Subcutaneous abdominal adipose tissue (tissue), 5 donors: ENCODE measurements around the gene ZNF554.

ENCODE experiments used
- H3K27ac ChIP-seq: one replicate; pipeline ENCODE4 v1.7.0; 2013; ENCODE audit warnings: low read depth, mild to moderate bottlenecking, inconsistent platforms, low read length, moderate library complexity
- H3K27me3 ChIP-seq, 5 donors: one replicate each; pipeline ENCODE4 v1.7.0; 2013; ENCODE audit warnings: low read length in 5 of 5, inconsistent platforms in 1 of 5; ENCODE audit not compliant: control insufficient read depth in 5 of 5, insufficient read depth in 4 of 5
- H3K36me3 ChIP-seq, 5 donors: one replicate each; pipeline ENCODE4 v1.7.0; 2013; ENCODE audit warnings: low read length in 5 of 5; ENCODE audit not compliant: control insufficient read depth in 5 of 5, insufficient read depth in 5 of 5
- H3K4me1 ChIP-seq, 5 donors: one replicate each; pipeline ENCODE4 v1.7.0; 2013; ENCODE audit warnings: low read length in 5 of 5, mild to moderate bottlenecking in 3 of 5, moderate library complexity in 1 of 5; ENCODE audit not compliant: control insufficient read depth in 5 of 5, insufficient read depth in 5 of 5
- H3K4me3 ChIP-seq, 5 donors: one replicate each; pipeline ENCODE4 v1.7.0; 2013; ENCODE audit warnings: low read length in 5 of 5, low read depth in 1 of 5
- H3K9ac ChIP-seq, 5 donors: one replicate each; pipeline ENCODE4 v1.7.0; 2013; ENCODE audit warnings: low read length in 5 of 5, mild to moderate bottlenecking in 4 of 5, moderate library complexity in 3 of 5
- H3K9me3 ChIP-seq, 5 donors: one replicate each; pipeline ENCODE4 v1.7.0; 2013; ENCODE audit warnings: low read length in 5 of 5; ENCODE audit not compliant: control insufficient read depth in 5 of 5
- donor health status: healthy.
- donor health status: healthy.
- donor health status: healthy.
- donor health status: healthy.
- donor health status: healthy.

The ZNF554 gene

GRCh38 chr19:2807379-2808128 lies 12.1 kb upstream of the ZNF554 start:
- H3K36me3 ChIP-seq = peaks cover 0 to 81% (median 60%) of the 10 kb centered on the region in 5 donors
- no peaks in the 10 kb centered on the region for H3K9me3 ChIP-seq
- H3K27ac ChIP-seq = no peak overlapping the region
- H3K4me1 ChIP-seq = no peaks in the 10 kb centered on the region
- no peaks in the 10 kb centered on the region for H3K27me3 ChIP-seq
- no peak overlapping the region for H3K4me3 ChIP-seq
- H3K9ac ChIP-seq = no peak overlapping the region

- Histone ChIP-seq H3K9me3 (no peaks in the 10 kb centered on the region), H3K4me3 (no peak overlapping the region), H3K27me3 (no peaks in the 10 kb centered on the region), H3K36me3 (peaks cover 0 to 80% (median 59%) of the 10 kb centered on the region in 5 donors), H3K4me1 (no peaks in the 10 kb centered on the region), H3K9ac (no peak overlapping the region), H3K27ac (no peak overlapping the region)
Measured at GRCh38 chr19:2808129-2808941, 11.3 kb upstream of the ZNF554 start.

- Histone ChIP-seq H3K36me3 (peaks cover 0 to 83% (median 60%) of the 10 kb centered on the region in 5 donors), H3K9ac (no peak overlapping the region), H3K9me3 (no peaks in the 10 kb centered on the region), H3K4me3 (no peak overlapping the region), H3K27me3 (no peaks in the 10 kb centered on the region), H3K4me1 (peaks cover 0 to 2% (median 0%) of the 10 kb centered on the region in 5 donors), H3K27ac (no peak overlapping the region)
Measured at GRCh38 chr19:2809387-2810140, 10.1 kb upstream of the ZNF554 start.

GRCh38 chr19:2810141-2811091 lies 9.3 kb upstream of the ZNF554 start:
- Histone ChIP-seq H3K36me3 (peaks cover 0 to 77% (median 52%) of the 10 kb centered on the region in 5 donors), H3K27me3 (no peaks in the 10 kb centered on the region), H3K4me3 (no peak overlapping the region), H3K27ac (no peak overlapping the region), H3K9ac (no peak overlapping the region), H3K4me1 (peaks cover 0 to 2% (median 0%) of the 10 kb centered on the region in 5 donors), H3K9me3 (no peaks in the 10 kb centered on the region)

- Histone ChIP-seq H3K27ac (no peak overlapping the region), H3K27me3 (no peaks in the 10 kb centered on the region), H3K36me3 (peaks cover 0 to 75% (median 51%) of the 10 kb centered on the region in 5 donors), H3K4me1 (peaks cover 0 to 2% (median 0%) of the 10 kb centered on the region in 5 donors), H3K9ac (no peak overlapping the region), H3K4me3 (no peak overlapping the region), H3K9me3 (no peaks in the 10 kb centered on the region)
Measured at GRCh38 chr19:2811221-2811722, 8.4 kb upstream of the ZNF554 start.

GRCh38 chr19:2811735-2812413 lies 7.8 kb upstream of the ZNF554 start:
- Histone ChIP-seq H3K36me3 (peaks cover 0 to 69% (median 49%) of the 10 kb centered on the region in 5 donors), H3K9ac (no peak overlapping the region)

GRCh38 chr19:2812414-2813234 lies 7.0 kb upstream of the ZNF554 start:
- Histone ChIP-seq H3K27ac (no peak overlapping the region), H3K9me3 (no peaks in the 10 kb centered on the region), H3K9ac (no peak overlapping the region), H3K4me1 (peaks cover 0 to 2% (median 0%) of the 10 kb centered on the region in 5 donors), H3K36me3 (peaks cover 0 to 62% (median 45%) of the 10 kb centered on the region in 5 donors), H3K27me3 (no peaks in the 10 kb centered on the region), H3K4me3 (no peak overlapping the region)

More at GRCh38 chr19:2811735-2812413, 7.8 kb upstream of the ZNF554 start:
- Histone ChIP-seq H3K4me1 (peaks cover 0 to 2% (median 0%) of the 10 kb centered on the region in 5 donors), H3K9me3 (no peaks in the 10 kb centered on the region), H3K4me3 (no peak overlapping the region), H3K27ac (no peak overlapping the region), H3K27me3 (no peaks in the 10 kb centered on the region)
